Astrocyte of the cerebellum (primary cell): ENCODE data around the gene C12orf75.

Experiments used
- DNase-seq: peaks from one replicate; pipeline ENCODE4 v3.0.0-alpha.2; 2011; ENCODE audit warnings: low read depth
- H3K4me3 ChIP-seq: 2 replicates; pipeline ENCODE4 v1.5.1; 2011; ENCODE audit warnings: mild to moderate bottlenecking, low read depth, low read length, moderate library complexity
- CTCF ChIP-seq: IDR thresholded peaks from 2 replicates; pipeline ENCODE4 v1.5.1; 2012; ENCODE audit warnings: low read length, low read depth, moderate library complexity, mild to moderate bottlenecking; ENCODE audit errors: missing control alignments
- in situ Hi-C: cut with HindIII; loops from 2 replicates; pipeline ENCODE4 v1.10.0; 2017; ENCODE audit warnings: low sequenced_read_pairs

Gene C12orf75

GRCh38 chr12:105289114-105289904 lies 41.2 kb upstream of the C12orf75 start:
- TF ChIP-seq CTCF: no peak
- in situ Hi-C loops: no loop called here
- no peak overlapping the region for H3K4me3 ChIP-seq
- DNase-seq: peak; percentile 6

- in situ Hi-C loops: no loop called here
Observed at GRCh38 chr12:105291531-105291930, 39.0 kb upstream of the C12orf75 start.

GRCh38 chr12:105292705-105293104 lies 37.8 kb upstream of the C12orf75 start:
- no peak for TF ChIP-seq CTCF
- in situ Hi-C loops: no loop called here
- no peak overlapping the region for H3K4me3 ChIP-seq
- no peak for DNase-seq

More at GRCh38 chr12:105291531-105291930, 39.0 kb upstream of the C12orf75 start:
- TF ChIP-seq CTCF: no peak
- no peak overlapping the region for H3K4me3 ChIP-seq
- no peak for DNase-seq

GRCh38 chr12:105293187-105293586 lies 37.3 kb upstream of the C12orf75 start:
- TF ChIP-seq CTCF: no peak
- DNase-seq: no peak
- no peak overlapping the region for H3K4me3 ChIP-seq
- in situ Hi-C loops: no loop called here

- no peak for DNase-seq
- no peak for TF ChIP-seq CTCF
- no peak overlapping the region for H3K4me3 ChIP-seq
- in situ Hi-C loops: no loop called here
Observed at GRCh38 chr12:105294161-105294560, 36.3 kb upstream of the C12orf75 start.

- TF ChIP-seq CTCF: no peak
- DNase-seq: no peak
- no peak overlapping the region for H3K4me3 ChIP-seq
- in situ Hi-C loops: no loop called here
Observed at GRCh38 chr12:105294886-105295479, 35.5 kb upstream of the C12orf75 start.
